IMR-90 (cell line): ENCODE measurements around the gene EFNB2. TPM values are rescaled to one million over a fixed set of nuclear protein-coding genes. Genes with fewer than 3 reads are reported as not detected.

Experiments used
- ATAC-seq: fragments of 200-7000 bp; cut with Tn5 transposase; 2 replicates; pipeline ENCODE4 v1.9.1; 2020; ENCODE audit warnings: low read depth, mild to moderate bottlenecking, moderate library complexity
- BruUV-seq: library from RNA; stranded (reverse); fragments of 400-500 nt; replicated peaks from 2 replicates; lab custom pipeline; 2021; lab: Mats Ljungman, UMichigan
- CTCF ChIA-PET: fragments of 300-600 bp; formaldehyde crosslinking; extraction: SDS; loops from one replicate; lab custom pipeline; 2021; ENCODE audit warnings: antibody characterized with exemption; lab: Yijun Ruan, JAX
- POLR2A ChIA-PET: fragments of 300-600 bp; sonication (Branson Sonifier 250); formaldehyde crosslinking; loops from one replicate; lab custom pipeline; 2022; ENCODE audit warnings: antibody characterized with exemption; ENCODE audit not compliant: unreplicated experiment; lab: Charles Lee
- DNase-seq: peaks from one replicate; pipeline ENCODE4 v3.0.0; 2013
- H2AFZ ChIP-seq: replicated peaks from 2 replicates; pipeline ENCODE3; 2013; ENCODE audit warnings: low read length, mild to moderate bottlenecking; ENCODE audit not compliant: poor library complexity
- H2AK5ac ChIP-seq: 2 replicates; pipeline ENCODE4 v1.6.1; 2013; ENCODE audit warnings: low read depth, low read length, inconsistent platforms
- H2AK9ac ChIP-seq: replicated peaks from 2 replicates; pipeline ENCODE3; 2013; ENCODE audit warnings: mild to moderate bottlenecking, low read depth, low read length, moderate library complexity; ENCODE audit not compliant: poor library complexity
- H2BK120ac ChIP-seq: 2 replicates; pipeline ENCODE4 v1.6.1; 2013; ENCODE audit warnings: low read depth, low read length, inconsistent platforms
- H2BK15ac ChIP-seq: 3 replicates; pipeline ENCODE4 v1.6.1; 2013; ENCODE audit warnings: low read depth, low read length, inconsistent platforms
- H2BK20ac ChIP-seq: 2 replicates; pipeline ENCODE4 v1.6.1; 2013; ENCODE audit warnings: low read depth, mild to moderate bottlenecking, inconsistent platforms, low read length, moderate library complexity
- H2BK5ac ChIP-seq: 2 replicates; pipeline ENCODE4 v1.6.1; 2013; ENCODE audit warnings: mild to moderate bottlenecking, low read depth, low read length, inconsistent platforms; ENCODE audit not compliant: poor library complexity, severe bottlenecking
- H3K14ac ChIP-seq: replicated peaks from 2 replicates; pipeline ENCODE4 v1.6.1; 2013; ENCODE audit warnings: low read depth, low read length, inconsistent platforms
- H3K18ac ChIP-seq: 2 replicates; pipeline ENCODE4 v1.6.1; 2013; ENCODE audit warnings: low read depth, low read length, control low read depth
- H3K23ac ChIP-seq: 2 replicates; pipeline ENCODE4 v1.6.1; 2013; ENCODE audit warnings: low read depth, low read length, inconsistent platforms
- H3K27ac ChIP-seq: 2 replicates; pipeline ENCODE4 v1.5.1; 2013; ENCODE audit warnings: mild to moderate bottlenecking, control low read depth, low read length; ENCODE audit not compliant: insufficient read depth
- H3K27me3 ChIP-seq: 2 replicates; pipeline ENCODE4 v1.6.1; 2013; ENCODE audit warnings: low read length; ENCODE audit not compliant: control insufficient read depth, insufficient read depth
- H3K36me3 ChIP-seq: 2 replicates; pipeline ENCODE4 v1.6.1; 2013; ENCODE audit warnings: low read length, mixed read lengths; ENCODE audit not compliant: control insufficient read depth, insufficient read depth
- H3K4ac ChIP-seq: 2 replicates; pipeline ENCODE4 v1.6.1; 2013; ENCODE audit warnings: low read depth, low read length, inconsistent platforms
- H3K4me1 ChIP-seq: 2 replicates; pipeline ENCODE4 v1.6.1; 2013; ENCODE audit warnings: low read length, mixed read lengths; ENCODE audit not compliant: control insufficient read depth, insufficient read depth
- H3K4me2 ChIP-seq: 2 replicates; pipeline ENCODE4 v1.6.1; 2013; ENCODE audit warnings: low read depth, mild to moderate bottlenecking, control low read depth, low read length, moderate library complexity
- H3K4me3 ChIP-seq: 2 replicates; pipeline ENCODE4 v1.5.1; 2013; ENCODE audit warnings: low read depth, mild to moderate bottlenecking, control low read depth, low read length, moderate library complexity; ENCODE audit not compliant: insufficient read depth
- H3K56ac ChIP-seq: 2 replicates; pipeline ENCODE4 v1.6.1; 2013; ENCODE audit warnings: low read length, inconsistent platforms; ENCODE audit not compliant: insufficient read depth; ENCODE audit errors: extremely low read depth
- H3K79me1 ChIP-seq, 2 experiments: 2 replicates each; pipeline ENCODE4 v1.6.1; 2013; ENCODE audit warnings: low read length in 2 of 2, inconsistent platforms in 1 of 2, low read depth in 1 of 2
- H3K9ac ChIP-seq: 2 replicates; pipeline ENCODE4 v1.6.1; 2013; ENCODE audit warnings: low read depth, low read length, control low read depth
- H3K9me1 ChIP-seq: 2 replicates; pipeline ENCODE4 v1.6.1; 2013; ENCODE audit warnings: low read length, inconsistent platforms; ENCODE audit not compliant: insufficient read depth
- H3K9me3 ChIP-seq: 2 replicates; pipeline ENCODE4 v1.6.1; 2013; ENCODE audit warnings: low read length; ENCODE audit not compliant: control insufficient read depth, insufficient read depth
- H4K20me1 ChIP-seq: 2 replicates; pipeline ENCODE4 v1.6.1; 2013; ENCODE audit warnings: low read length, inconsistent platforms; ENCODE audit not compliant: insufficient read depth
- H4K5ac ChIP-seq: 2 replicates; pipeline ENCODE4 v1.6.1; 2013; ENCODE audit warnings: mild to moderate bottlenecking, low read depth, low read length, control low read depth
- H4K8ac ChIP-seq, 2 experiments: 2 replicates each; pipeline ENCODE4 v1.6.1; 2013; ENCODE audit warnings: low read depth in 2 of 2, low read length in 2 of 2, control low read depth in 1 of 2, inconsistent platforms in 1 of 2
- H4K91ac ChIP-seq: 2 replicates; pipeline ENCODE4 v1.6.1; 2013; ENCODE audit warnings: low read depth, low read length, inconsistent platforms; ENCODE audit not compliant: insufficient read depth
- BHLHE40 ChIP-seq: fragments of 150-350 bp; IDR thresholded peaks from 2 replicates; pipeline ENCODE4 v1.6.1; 2016; ENCODE audit warnings: mild to moderate bottlenecking, low read depth, low read length
- CEBPB ChIP-seq: IDR thresholded peaks from 2 replicates; pipeline ENCODE4 v1.6.1; 2012; ENCODE audit warnings: low read depth, low read length, improper control_type of control experiment
- CHD1 ChIP-seq: IDR thresholded peaks from 2 replicates; pipeline ENCODE4 v1.6.1; 2012; ENCODE audit warnings: low read depth, low read length, improper control_type of control experiment
- FOS ChIP-seq: fragments of 150-350 bp; IDR thresholded peaks from 2 replicates; pipeline ENCODE4 v1.6.1; 2016; ENCODE audit warnings: low read depth, low read length
- MAFK ChIP-seq: IDR thresholded peaks from 2 replicates; pipeline ENCODE4 v1.6.1; 2012; ENCODE audit warnings: low read depth, low read length, improper control_type of control experiment
- MAZ ChIP-seq: IDR thresholded peaks from 2 replicates; pipeline ENCODE4 v1.6.1; 2012; ENCODE audit warnings: low read depth, mild to moderate bottlenecking, low read length, improper control_type of control experiment, moderate library complexity, borderline replicate concordance
- MXI1 ChIP-seq: IDR thresholded peaks from 2 replicates; pipeline ENCODE4 v1.6.1; 2012; ENCODE audit warnings: low read depth, mild to moderate bottlenecking, low read length, moderate library complexity, borderline replicate concordance
- NFE2L2 ChIP-seq: fragments of 150-350 bp; IDR thresholded peaks from 2 replicates; pipeline ENCODE4 v1.6.1; 2016; ENCODE audit warnings: low read depth, mild to moderate bottlenecking, low read length
- POLR2A ChIP-seq: IDR thresholded peaks from 2 replicates; pipeline ENCODE4 v1.6.1; 2012; ENCODE audit warnings: mild to moderate bottlenecking, low read depth, low read length
- RAD21 ChIP-seq: IDR thresholded peaks from 2 replicates; pipeline ENCODE4 v1.6.1; 2012; ENCODE audit warnings: low read length, improper control_type of control experiment
- RCOR1 ChIP-seq: IDR thresholded peaks from 2 replicates; pipeline ENCODE4 v1.6.1; 2012; ENCODE audit warnings: mild to moderate bottlenecking, low read length, improper control_type of control experiment; ENCODE audit not compliant: insufficient replicate concordance
- RFX5 ChIP-seq: IDR thresholded peaks from 2 replicates; pipeline ENCODE4 v1.8.0; 2012; ENCODE audit warnings: low read depth, mild to moderate bottlenecking, low read length, moderate library complexity
- SMC3 ChIP-seq: fragments of 150-350 bp; IDR thresholded peaks from 2 replicates; pipeline ENCODE4 v1.6.1; 2016; ENCODE audit warnings: low read depth, mild to moderate bottlenecking, antibody characterized with exemption, low read length, moderate library complexity
- WGBS, 2 experiments: methylation state at CpG; one replicate each; pipeline versions ENCODE4 v1.1.5 to v1.1.7; 2013; ENCODE audit warnings: missing lambda C conversion rate in 2 of 2; ENCODE audit not compliant: insufficient read length in 1 of 2; ENCODE audit errors: extremely low coverage in 2 of 2; 5-methylcytosine and 5-hydroxymethylcytosine counted together
- dilution Hi-C: fragments of 300-500 bp; cut with HindIII; formaldehyde crosslinking; loops from one replicate; pipeline ENCODE4 v1.14.3; 2018; ENCODE audit warnings: low sequenced_read_pairs; ENCODE audit not compliant: unreplicated experiment
- in situ Hi-C: fragments of 300-500 bp; cut with MboI; formaldehyde crosslinking; loops from 3 replicates; pipeline ENCODE4 v1.14.3; 2019; ENCODE audit warnings: low sequenced_read_pairs, inconsistent platforms, mixed read lengths
- intact Hi-C: fragments of 100-400 bp; cut with micrococcal nuclease; formaldehyde crosslinking; loops from 2 replicates; pipeline ENCODE4 v1.10.0; 2022
- polyA plus RNA-seq, 3 experiments: library from polyadenylated mRNA; depleted of rRNA; stranded (reverse); fragments of >200 nt; gene quantifications; 2 replicates each; pipeline ENCODE4 v1.2.3, GENCODE V29; 2012; ENCODE audit warnings: low replicate concordance in 1 of 3
- total RNA-seq: library from RNA; depleted of rRNA; stranded (reverse); fragments of >200 nt; gene quantifications from 2 replicates; pipeline ENCODE4 v1.2.3, GENCODE V29; 2012
- TF ChIP-seq, protein P1 (sequence below): fragments of 150-350 bp; IDR thresholded peaks from 2 replicates; pipeline ENCODE4 v1.6.1; 2017; ENCODE audit warnings: mild to moderate bottlenecking, antibody characterized with exemption, low read length, low read depth
- TF ChIP-seq, protein P2 (sequence below): conservative IDR thresholded peaks from 2 replicates; pipeline ENCODE4 v1.5.1; 2012; ENCODE audit warnings: mild to moderate bottlenecking, low read depth, low read length, improper control_type of control experiment
- TF ChIP-seq, protein P3 (sequence below): fragments of 150-350 bp; IDR thresholded peaks from 2 replicates; pipeline ENCODE4 v1.6.1; 2016; ENCODE audit warnings: low read depth, mild to moderate bottlenecking, low read length, moderate library complexity, borderline replicate concordance

EFNB2 gene
- total and polyA plus RNA-seq, 2 of the 4 experiments (the other 2 are of a cell fraction), result 5.4 to 6.0 TPM

DNA sequence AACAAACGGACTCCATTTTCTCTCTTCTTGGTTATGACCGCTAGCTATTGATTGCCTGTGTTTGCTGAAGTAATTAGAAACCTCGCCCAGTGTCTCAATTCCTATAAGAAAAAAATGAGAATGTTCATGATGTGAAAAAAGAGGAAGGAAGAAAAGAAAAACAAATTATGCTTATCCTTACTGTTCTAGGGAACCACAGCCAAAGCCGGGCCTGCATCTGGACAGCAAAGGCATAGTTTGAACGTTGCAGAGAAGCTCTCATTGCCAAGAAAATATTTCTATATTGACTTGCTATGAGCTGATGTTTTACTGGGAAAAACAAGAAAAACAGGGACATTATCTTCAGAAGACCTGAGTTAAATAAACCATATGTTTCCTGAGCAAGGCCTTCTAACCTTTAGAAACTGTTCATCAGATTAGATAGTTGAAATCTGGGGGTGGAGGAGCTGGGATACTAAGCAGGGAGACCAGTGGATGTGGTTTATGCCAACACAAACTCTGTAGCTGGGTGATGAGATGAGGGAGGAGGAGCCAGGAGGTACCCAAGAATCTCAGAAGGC, 55.0 kb downstream of the EFNB2 start:
- H2BK5ac ChIP-seq, result no peak overlapping the region
- H3K27me3 ChIP-seq, result no peaks in the 10 kb centered on the region
- in situ Hi-C loops (no loop called here), dilution Hi-C loops (no loop called here), intact Hi-C loops (no loop called here)
- H4K8ac ChIP-seq, result no peak overlapping the region
- H3K4ac ChIP-seq, result no peak overlapping the region
- H3K9me1 ChIP-seq, result no peaks in the 10 kb centered on the region
- no TSS peak for BruUV-seq
- no peak overlapping the region for H4K5ac ChIP-seq
- no peak overlapping the region for H2AFZ ChIP-seq
- no peak for TF ChIP-seq SMC3
- no peak for TF ChIP-seq POLR2A
- TF ChIP-seq RCOR1, result no peak
- TF ChIP-seq CEBPB, result no peak
- TF ChIP-seq BHLHE40, result no peak
- no peak for TF ChIP-seq RAD21
- TF ChIP-seq MXI1, result no peak
- TF ChIP-seq CHD1, result no peak
- TF ChIP-seq, protein P1, sequence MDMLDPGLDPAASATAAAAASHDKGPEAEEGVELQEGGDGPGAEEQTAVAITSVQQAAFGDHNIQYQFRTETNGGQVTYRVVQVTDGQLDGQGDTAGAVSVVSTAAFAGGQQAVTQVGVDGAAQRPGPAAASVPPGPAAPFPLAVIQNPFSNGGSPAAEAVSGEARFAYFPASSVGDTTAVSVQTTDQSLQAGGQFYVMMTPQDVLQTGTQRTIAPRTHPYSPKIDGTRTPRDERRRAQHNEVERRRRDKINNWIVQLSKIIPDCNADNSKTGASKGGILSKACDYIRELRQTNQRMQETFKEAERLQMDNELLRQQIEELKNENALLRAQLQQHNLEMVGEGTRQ, result no peak
- TF ChIP-seq NFE2L2, result no peak
- no peak for TF ChIP-seq RFX5
- no peak for TF ChIP-seq MAFK
- TF ChIP-seq, protein P2, sequence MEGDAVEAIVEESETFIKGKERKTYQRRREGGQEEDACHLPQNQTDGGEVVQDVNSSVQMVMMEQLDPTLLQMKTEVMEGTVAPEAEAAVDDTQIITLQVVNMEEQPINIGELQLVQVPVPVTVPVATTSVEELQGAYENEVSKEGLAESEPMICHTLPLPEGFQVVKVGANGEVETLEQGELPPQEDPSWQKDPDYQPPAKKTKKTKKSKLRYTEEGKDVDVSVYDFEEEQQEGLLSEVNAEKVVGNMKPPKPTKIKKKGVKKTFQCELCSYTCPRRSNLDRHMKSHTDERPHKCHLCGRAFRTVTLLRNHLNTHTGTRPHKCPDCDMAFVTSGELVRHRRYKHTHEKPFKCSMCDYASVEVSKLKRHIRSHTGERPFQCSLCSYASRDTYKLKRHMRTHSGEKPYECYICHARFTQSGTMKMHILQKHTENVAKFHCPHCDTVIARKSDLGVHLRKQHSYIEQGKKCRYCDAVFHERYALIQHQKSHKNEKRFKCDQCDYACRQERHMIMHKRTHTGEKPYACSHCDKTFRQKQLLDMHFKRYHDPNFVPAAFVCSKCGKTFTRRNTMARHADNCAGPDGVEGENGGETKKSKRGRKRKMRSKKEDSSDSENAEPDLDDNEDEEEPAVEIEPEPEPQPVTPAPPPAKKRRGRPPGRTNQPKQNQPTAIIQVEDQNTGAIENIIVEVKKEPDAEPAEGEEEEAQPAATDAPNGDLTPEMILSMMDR, result no peak
- TF ChIP-seq, protein P3, sequence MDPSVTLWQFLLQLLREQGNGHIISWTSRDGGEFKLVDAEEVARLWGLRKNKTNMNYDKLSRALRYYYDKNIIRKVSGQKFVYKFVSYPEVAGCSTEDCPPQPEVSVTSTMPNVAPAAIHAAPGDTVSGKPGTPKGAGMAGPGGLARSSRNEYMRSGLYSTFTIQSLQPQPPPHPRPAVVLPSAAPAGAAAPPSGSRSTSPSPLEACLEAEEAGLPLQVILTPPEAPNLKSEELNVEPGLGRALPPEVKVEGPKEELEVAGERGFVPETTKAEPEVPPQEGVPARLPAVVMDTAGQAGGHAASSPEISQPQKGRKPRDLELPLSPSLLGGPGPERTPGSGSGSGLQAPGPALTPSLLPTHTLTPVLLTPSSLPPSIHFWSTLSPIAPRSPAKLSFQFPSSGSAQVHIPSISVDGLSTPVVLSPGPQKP, result no peak
- TF ChIP-seq MAZ, result no peak
- no peak for TF ChIP-seq FOS
- no peak overlapping the region for H4K91ac ChIP-seq
- H2BK20ac ChIP-seq, result no peak overlapping the region
- ATAC-seq (no peak), DNase-seq (no peak)
- H2BK120ac ChIP-seq, result no peak overlapping the region
- no peak overlapping the region for H3K56ac ChIP-seq
- no peak overlapping the region for H3K14ac ChIP-seq
- ChIA-PET POLR2A (no interaction called here), CTCF (interaction anchor here (1.1 kb wide), 1 partner anchor 10 kb away, joined by 8 read pairs; no protein-coding TSS in a partner anchor)
- H2AK5ac ChIP-seq, result no peak overlapping the region
- H3K18ac ChIP-seq, result no peak overlapping the region
- H4K20me1 ChIP-seq, result no peaks in the 10 kb centered on the region
- no peak overlapping the region for H3K9ac ChIP-seq
- H3K4me2 ChIP-seq, result no peak overlapping the region
- H3K4me3 ChIP-seq, result no peak overlapping the region
- H3K9me3 ChIP-seq, result peaks cover 4% of the 10 kb centered on the region; the same call in 1 of the 2 replicates
- H3K79me1 ChIP-seq, result no peaks in the 10 kb centered on the region
- H3K4me1 ChIP-seq, result no peaks in the 10 kb centered on the region
- no peak overlapping the region for H2BK15ac ChIP-seq
- no peak overlapping the region for H3K23ac ChIP-seq
- H2AK9ac ChIP-seq, result no peak overlapping the region
- H3K27ac ChIP-seq, result no peak overlapping the region
- no CpG with 5 or more reads among the region's 5 CpGs for WGBS, 2 experiments
- H3K36me3 ChIP-seq, result no peaks in the 10 kb centered on the region
